ENCODE measurements around the gene NPR2. TPM values are rescaled to one million over a fixed set of nuclear protein-coding genes. Genes with fewer than 3 reads are reported as not detected.

The NPR2 gene
- polyA plus RNA-seq, 2 of the 4 experiments (the other 2 are of a cell fraction) = 7.8 to 18.8 TPM

GRCh38 chr9:35839926-35840325, 48.5 kb downstream of the NPR2 start (continued):
- no peak for TF ChIP-seq FOSB (CRISPR knock-in tag; IDR thresholded peaks at IDR 0.05)
- no peak for TF ChIP-seq HOXB5 (CRISPR knock-in tag; IDR thresholded peaks at IDR 0.05)
- TF ChIP-seq ESRRA (IDR thresholded peaks at IDR 0.05; ENCODE audit: borderline replicate concordance, low read length) = no peak
- TF ChIP-seq FOSL2 (IDR thresholded peaks at IDR 0.05) = no peak
- no peak for TF ChIP-seq FOSL2 (CRISPR knock-in tag; IDR thresholded peaks at IDR 0.05)
- TF ChIP-seq NPAS2 (CRISPR knock-in tag; IDR thresholded peaks at IDR 0.05; ENCODE audit: borderline replicate concordance) = no peak
- no peak for TF ChIP-seq ELK1 (IDR thresholded peaks at IDR 0.05; ENCODE audit: low read depth, low read length)

GRCh38 chr9:35840881-35841644, 49.7 kb downstream of the NPR2 start:
- Histone ChIP-seq H3K4me2 (no peak overlapping the region), H3K27ac (no peak overlapping the region), H3K4me3 (no peak overlapping the region), H3K4me1 (peaks cover 13% of the 10 kb centered on the region), H3K9me3 (no peaks in the 10 kb centered on the region)
- TF ChIP-seq NPAS2 (CRISPR knock-in tag; IDR thresholded peaks at IDR 0.05; ENCODE audit: borderline replicate concordance) = no peak
- no peak for TF ChIP-seq KDM5A (IDR thresholded peaks at IDR 0.05)
- TF ChIP-seq FOSL2 (IDR thresholded peaks at IDR 0.05) = no peak
- TF ChIP-seq FOSL2 (CRISPR knock-in tag; IDR thresholded peaks at IDR 0.05) = no peak
- TF ChIP-seq HOXB13 (CRISPR knock-in tag; IDR thresholded peaks at IDR 0.05; ENCODE audit: low read depth) = no peak
- 84% methylated on average over 15 of the region's 15 CpGs for WGBS (ENCODE audit: missing lambda C conversion rate)
- DNase-seq (ENCODE audit: low read depth in 1 of 2, low spot score in 1 of 2) (no peak), ATAC-seq (no peak), FAIRE-seq (no peak)
- ChIA-PET POLR2A (no interaction called here), CTCF (interaction anchor here (0.8 to 9.2 kb wide), 6 partner anchors 7 to 51 kb away, joined by 3 to 59 read pairs (median 5); partner anchors contain the start of genes FAM221B and TMEM8B)

GRCh38 chr9:35841645-35841900, 50.2 kb downstream of the NPR2 start:
- no peak for ATAC-seq
- no peak overlapping the region for H3K4me2 ChIP-seq
- TF ChIP-seq EP300 (IDR thresholded peaks at IDR 0.05) = no peak
- no peak for TF ChIP-seq EHMT2 (IDR thresholded peaks at IDR 0.05; ENCODE audit: low read depth)
- TF ChIP-seq ELK1 (IDR thresholded peaks at IDR 0.05; ENCODE audit: low read depth, low read length) = no peak
- TF ChIP-seq NFE2L2 (conservative IDR thresholded peaks at IDR 0.05; ENCODE audit: low read length) = no peak
- no peak for TF ChIP-seq EHF (CRISPR knock-in tag; IDR thresholded peaks at IDR 0.05)
- no peak for TF ChIP-seq MAZ (IDR thresholded peaks at IDR 0.05; ENCODE audit: borderline replicate concordance, low read depth, low read length)
- TF ChIP-seq CBX8 (IDR thresholded peaks at IDR 0.05) = no peak
- TF ChIP-seq JUN (IDR thresholded peaks at IDR 0.05) = no peak
- TF ChIP-seq FOSL2 (IDR thresholded peaks at IDR 0.05) = no peak
- no peak for TF ChIP-seq FOSL2 (CRISPR knock-in tag; IDR thresholded peaks at IDR 0.05)
- no peak for TF ChIP-seq REST (IDR thresholded peaks at IDR 0.05)
- TF ChIP-seq CTCF (IDR thresholded peaks at IDR 0.05) = no peak
- TF ChIP-seq MAX (IDR thresholded peaks at IDR 0.05) = no peak
- TF ChIP-seq CHD4 (IDR thresholded peaks at IDR 0.05; ENCODE audit: borderline replicate concordance) = no peak
- DNase-seq (ENCODE audit: low read depth in 1 of 2, low spot score in 1 of 2) = no peak
- H3K4me1 ChIP-seq = peaks cover 13% of the 10 kb centered on the region
- no peak for FAIRE-seq
- ChIA-PET CTCF (interaction anchor here (1.1 to 9.2 kb wide), 6 partner anchors 15 to 114 kb away, joined by 3 to 59 read pairs (median 5); partner anchors contain the start of genes FAM221B, OR13J1 and TMEM8B), POLR2A (no interaction called here)
- H3K27ac ChIP-seq = no peak overlapping the region
- no peaks in the 10 kb centered on the region for H3K9me3 ChIP-seq
- no peak overlapping the region for H3K4me3 ChIP-seq
- WGBS (ENCODE audit: missing lambda C conversion rate) = 100% methylated on average over 5 of the region's 5 CpGs

Measured in A549 (cell line).